ENCODE data around the gene SLC6A16.
"Not testable (repeated sequence)": the region's sequence is repeated elsewhere in the genome, so short reads cannot be mapped to it uniquely, and the experiment has no call there.

Gene SLC6A16

GRCh38 chr19:49287141-49287770 is 37.7 kb downstream of the SLC6A16 start:
- H2AFZ ChIP-seq (ENCODE audit: low read depth, low read length, severe bottlenecking): no peak overlapping the region
- H3K9me3 ChIP-seq (ENCODE audit: insufficient read depth, low read length): peaks cover 5% of the 10 kb centered on the region; the same call in 1 of the 2 replicates

GRCh38 chr19:49282184-49282583 is 42.8 kb downstream of the SLC6A16 start:
- no peaks in the 10 kb centered on the region for H3K27me3 ChIP-seq (ENCODE audit: low read length)
- H3K9ac ChIP-seq (ENCODE audit: low read length): no peak overlapping the region
- no peaks in the 10 kb centered on the region for H4K20me1 ChIP-seq (ENCODE audit: low read depth, low read length)
- no peaks in the 10 kb centered on the region for H3F3A ChIP-seq (ENCODE audit: insufficient read depth)
- no peak overlapping the region for H3K27ac ChIP-seq (ENCODE audit: low read depth, low read length)
- H3K79me2 ChIP-seq (ENCODE audit: insufficient read depth, low read length): no peaks in the 10 kb centered on the region
- no peaks in the 10 kb centered on the region for H3K9me3 ChIP-seq (ENCODE audit: insufficient read depth, low read length)
- no peaks in the 10 kb centered on the region for H3K36me3 ChIP-seq (ENCODE audit: low read length)
- no peaks in the 10 kb centered on the region for H3K9me2 ChIP-seq (replicated peaks; ENCODE audit: insufficient read depth, low read length)
- no peak overlapping the region for H3K4me2 ChIP-seq (ENCODE audit: low read depth, low read length, poor library complexity, severe bottlenecking)
- no peak overlapping the region for H2AFZ ChIP-seq (ENCODE audit: low read depth, low read length, severe bottlenecking)
- TF ChIP-seq EZH2phosphoT487 (conservative IDR thresholded peaks at IDR 0.05; ENCODE audit: low read length): no peak
- no peak overlapping the region for H3K4me3 ChIP-seq (ENCODE audit: insufficient read depth, low read length, poor library complexity, severe bottlenecking)

More at GRCh38 chr19:49287141-49287770, 37.7 kb downstream of the SLC6A16 start:
- no peak overlapping the region for H3K9ac ChIP-seq (ENCODE audit: low read length)
- H3K9me2 ChIP-seq (replicated peaks; ENCODE audit: insufficient read depth, low read length): no peaks in the 10 kb centered on the region; the same call in 1 of the 2 replicates
- TF ChIP-seq EZH2phosphoT487 (conservative IDR thresholded peaks at IDR 0.05; ENCODE audit: low read length) (no peak), CTCF (IDR thresholded peaks at IDR 0.05; ENCODE audit: insufficient read depth, low read length, poor library complexity, severe bottlenecking) (no peak)
- H3K36me3 ChIP-seq (ENCODE audit: low read length): no peaks in the 10 kb centered on the region
- no peaks in the 10 kb centered on the region for H3K79me2 ChIP-seq (ENCODE audit: insufficient read depth, low read length)
- no peaks in the 10 kb centered on the region for H4K20me1 ChIP-seq (ENCODE audit: low read depth, low read length)
- no peaks in the 10 kb centered on the region for H3K27me3 ChIP-seq (ENCODE audit: low read length)
- H3F3A ChIP-seq (ENCODE audit: insufficient read depth): no peaks in the 10 kb centered on the region
- no peak overlapping the region for H3K4me2 ChIP-seq (ENCODE audit: low read depth, low read length, poor library complexity, severe bottlenecking)
- no peak overlapping the region for H3K27ac ChIP-seq (ENCODE audit: low read depth, low read length)
- H3K4me3 ChIP-seq (ENCODE audit: insufficient read depth, low read length, poor library complexity, severe bottlenecking): no peak overlapping the region

GRCh38 chr19:49272204-49272603 is 52.8 kb downstream of the SLC6A16 start:
- no peak overlapping the region for H3K4me3 ChIP-seq (ENCODE audit: insufficient read depth, low read length, poor library complexity, severe bottlenecking)
- no peaks in the 10 kb centered on the region for H3K36me3 ChIP-seq (ENCODE audit: low read length)
- no peaks in the 10 kb centered on the region for H4K20me1 ChIP-seq (ENCODE audit: low read depth, low read length)
- no peaks in the 10 kb centered on the region for H3K27me3 ChIP-seq (ENCODE audit: low read length)
- no peak overlapping the region for H3K4me2 ChIP-seq (ENCODE audit: low read depth, low read length, poor library complexity, severe bottlenecking)
- no peak overlapping the region for H2AFZ ChIP-seq (ENCODE audit: low read depth, low read length, severe bottlenecking)
- no peaks in the 10 kb centered on the region for H3K9me3 ChIP-seq (ENCODE audit: insufficient read depth, low read length)
- TF ChIP-seq CTCF (IDR thresholded peaks at IDR 0.05; ENCODE audit: insufficient read depth, low read length, poor library complexity, severe bottlenecking) (no peak), EZH2phosphoT487 (conservative IDR thresholded peaks at IDR 0.05; ENCODE audit: low read length) (no peak)
- no peaks in the 10 kb centered on the region for H3K9me2 ChIP-seq (replicated peaks; ENCODE audit: insufficient read depth, low read length)
- no peaks in the 10 kb centered on the region for H3F3A ChIP-seq (ENCODE audit: insufficient read depth)
- no peak overlapping the region for H3K27ac ChIP-seq (ENCODE audit: low read depth, low read length)
- no peak overlapping the region for H3K9ac ChIP-seq (ENCODE audit: low read length)
- no peaks in the 10 kb centered on the region for H3K79me2 ChIP-seq (ENCODE audit: insufficient read depth, low read length)

GRCh38 chr19:49271080-49271753 is 53.8 kb downstream of the SLC6A16 start:
- no peaks in the 10 kb centered on the region for H3F3A ChIP-seq (ENCODE audit: insufficient read depth)
- H2AFZ ChIP-seq (ENCODE audit: low read depth, low read length, severe bottlenecking): no peak overlapping the region
- H3K27me3 ChIP-seq (ENCODE audit: low read length): no peaks in the 10 kb centered on the region
- H3K9me3 ChIP-seq (ENCODE audit: insufficient read depth, low read length): no peaks in the 10 kb centered on the region
- no peaks in the 10 kb centered on the region for H3K79me2 ChIP-seq (ENCODE audit: insufficient read depth, low read length)
- no peak overlapping the region for H3K4me2 ChIP-seq (ENCODE audit: low read depth, low read length, poor library complexity, severe bottlenecking)
- no peak overlapping the region for H3K4me3 ChIP-seq (ENCODE audit: insufficient read depth, low read length, poor library complexity, severe bottlenecking)
- no peak overlapping the region for H3K9ac ChIP-seq (ENCODE audit: low read length)
- TF ChIP-seq CTCF (IDR thresholded peaks at IDR 0.05; ENCODE audit: insufficient read depth, low read length, poor library complexity, severe bottlenecking) (no peak), EZH2phosphoT487 (conservative IDR thresholded peaks at IDR 0.05; ENCODE audit: low read length) (no peak)
- H4K20me1 ChIP-seq (ENCODE audit: low read depth, low read length): no peaks in the 10 kb centered on the region
- no peak overlapping the region for H3K27ac ChIP-seq (ENCODE audit: low read depth, low read length)
- H3K9me2 ChIP-seq (replicated peaks; ENCODE audit: insufficient read depth, low read length): no peaks in the 10 kb centered on the region
- no peaks in the 10 kb centered on the region for H3K36me3 ChIP-seq (ENCODE audit: low read length)

GRCh38 chr19:49266409-49266808 is 58.6 kb downstream of the SLC6A16 start:
- H3K4me2 ChIP-seq (ENCODE audit: low read depth, low read length, poor library complexity, severe bottlenecking); H3K9ac ChIP-seq (ENCODE audit: low read length); H2AFZ ChIP-seq (ENCODE audit: low read depth, low read length, severe bottlenecking); H3K9me2 ChIP-seq (replicated peaks; ENCODE audit: insufficient read depth, low read length); H3K27ac ChIP-seq (ENCODE audit: low read depth, low read length); H3F3A ChIP-seq (ENCODE audit: insufficient read depth); H3K36me3 ChIP-seq (ENCODE audit: low read length); H4K20me1 ChIP-seq (ENCODE audit: low read depth, low read length); H3K79me2 ChIP-seq (ENCODE audit: insufficient read depth, low read length); H3K27me3 ChIP-seq (ENCODE audit: low read length); H3K4me3 ChIP-seq (ENCODE audit: insufficient read depth, low read length, poor library complexity, severe bottlenecking): not testable (repeated sequence)
- H3K9me3 ChIP-seq (ENCODE audit: insufficient read depth, low read length): 0 out of 2 replicates have a peak, but pooled peaks cover 11% of the 10 kb centered on the region

Measured in SU-DHL-6 (cell line).